ENCODE data around the gene EGFR.

- TF ChIP-seq CTCF (IDR thresholded peaks at IDR 0.05; ENCODE audit: poor library complexity): no peak
- TF ChIP-seq EZH2 (IDR thresholded peaks at IDR 0.05; ENCODE audit: borderline replicate concordance): no peak
- TF ChIP-seq EZH2phosphoT487 (IDR thresholded peaks at IDR 0.05; ENCODE audit: low read depth, severe bottlenecking, unreplicated experiment): no peak
These were observed 100.8 kb downstream of the EGFR start for GRCh38 chr7:55119571-55119970.

All from hepatocyte (in vitro differentiated cells).